Smooth muscle cell of the coronary artery (primary cell): Measurements from ENCODE around the gene PSD4. TPM values are rescaled to one million over a fixed set of nuclear protein-coding genes. Genes with fewer than 3 reads are reported as not detected.

Source experiments
- total RNA-seq: library from RNA; depleted of rRNA; stranded (reverse); fragments of >200 nt; gene quantifications from 2 replicates; pipeline ENCODE4 v1.2.3, GENCODE V29; 2014; ENCODE audit warnings: low replicate concordance

Gene PSD4
- 0.08 and 0.59 TPM in 2 replicates for total RNA-seq

GRCh38 chr2:113173542-113174375, at the start of gene PSD4:
Gene PSD4 (plus strand): TSS chr2:113173971. CDS start chr2:113182457, 8,486 bp downstream.

DNA sequence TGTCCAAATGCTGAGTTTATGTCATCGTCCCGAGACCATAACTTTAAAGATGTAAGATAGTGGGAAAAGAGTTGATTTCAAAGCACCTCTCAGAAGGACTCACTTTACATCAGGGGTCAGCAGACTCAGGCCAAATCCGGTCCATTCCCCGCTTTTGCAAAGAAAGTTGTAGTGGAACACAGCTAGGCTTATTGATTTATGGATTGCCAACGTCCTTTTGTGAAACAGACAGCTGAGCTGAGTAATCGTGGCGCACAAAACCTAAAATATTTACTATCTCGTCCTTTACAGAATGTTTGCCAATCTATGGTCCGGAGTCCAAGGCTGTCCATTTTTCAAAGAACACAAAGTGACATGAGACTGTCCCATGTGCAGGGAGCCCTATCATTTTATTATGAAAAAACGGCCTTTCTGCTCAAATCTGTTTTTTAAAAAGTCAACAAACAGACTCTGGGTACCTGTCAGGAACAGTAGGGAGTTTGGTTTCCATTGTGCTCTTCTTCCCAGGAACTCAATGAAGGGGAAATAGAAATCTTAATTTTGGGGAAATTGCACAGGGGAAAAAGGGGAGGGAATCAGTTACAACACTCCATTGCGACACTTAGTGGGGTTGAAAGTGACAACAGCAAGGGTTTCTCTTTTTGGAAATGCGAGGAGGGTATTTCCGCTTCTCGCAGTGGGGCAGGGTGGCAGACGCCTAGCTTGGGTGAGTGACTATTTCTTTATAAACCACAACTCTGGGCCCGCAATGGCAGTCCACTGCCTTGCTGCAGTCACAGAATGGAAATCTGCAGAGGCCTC, 46.7 kb upstream of the PSD4 start, which contains the start of gene IL1RN:
IL1RN (plus strand) TSS at position 754 of the 801 bp plus-strand sequence; CDS start at position 781, 27 bp downstream.

Other genes with a start within 250 kb of the PSD4 start
- not detected in 2 replicates for gene IL36G, start 196.0 kb upstream of the PSD4 start, total RNA-seq
- not detected in 2 replicates for gene IL36A, start 168.5 kb upstream of the PSD4 start, total RNA-seq
- not detected in 2 replicates for gene IL36B, start 121.1 kb upstream of the PSD4 start, total RNA-seq
- not detected in 2 replicates for gene IL36RN, start 114.8 kb upstream of the PSD4 start, total RNA-seq
- gene IL1F10, start 106.0 kb upstream of the PSD4 start, total RNA-seq: not detected in 2 replicates
- gene IL1RN, start 46.4 kb upstream of the PSD4 start, total RNA-seq: 0.08 TPM in 1 of 2 replicates, not detected in the other
- gene PAX8, start 105.0 kb downstream of the PSD4 start, total RNA-seq: 0.35 TPM in 1 of 2 replicates, not detected in the other